AG04449 (cell line): ENCODE data around the gene MAGI1.
"Not testable (repeated sequence)": the region's sequence is repeated elsewhere in the genome, so short reads cannot be mapped to it uniquely, and the experiment has no call there.

Experiments used
- CTCF ChIA-PET: fragments of 350-600 bp; formaldehyde crosslinking; extraction: SDS; loops from one replicate; lab custom pipeline; 2021; ENCODE audit warnings: antibody characterized with exemption; lab: Yijun Ruan, JAX
- POLR2A ChIA-PET: fragments of 400-600, 350-600 bp; formaldehyde crosslinking; extraction: SDS; loops from one replicate; lab custom pipeline; 2020; ENCODE audit warnings: antibody characterized with exemption, inconsistent platforms; lab: Yijun Ruan, JAX
- DNase-seq: peaks from one replicate; pipeline ENCODE4 v3.0.0-alpha.2; 2010; ENCODE audit warnings: low read depth, low spot score
- H3K4me3 ChIP-seq: 2 replicates; pipeline ENCODE4 v1.5.1; 2011; ENCODE audit warnings: low read depth, mild to moderate bottlenecking, control low read depth, low read length
- CTCF ChIP-seq: IDR thresholded peaks from one replicate; pipeline ENCODE4 v1.5.1; 2011; ENCODE audit warnings: mild to moderate bottlenecking, moderate library complexity, low read length, control low read depth, inconsistent platforms; ENCODE audit not compliant: insufficient read depth; ENCODE audit errors: missing control alignments

The MAGI1 gene

GRCh38 chr3:65531499-65531898 lies 507.2 kb downstream of the MAGI1 start:
- no peak overlapping the region for H3K4me3 ChIP-seq
- TF ChIP-seq CTCF, result no peak
- no peak for DNase-seq
- CTCF ChIA-PET, result no interaction called here
- POLR2A ChIA-PET, result no interaction called here

- CTCF ChIA-PET, result no interaction called here
- no peak overlapping the region for H3K4me3 ChIP-seq
- TF ChIP-seq CTCF, result no peak
- DNase-seq, result no peak
- POLR2A ChIA-PET, result no interaction called here
These were observed 512.1 kb downstream of the MAGI1 start for GRCh38 chr3:65526656-65527055.

- H3K4me3 ChIP-seq, result no peak overlapping the region
- no peak for TF ChIP-seq CTCF
- DNase-seq, result no peak
- ChIA-PET POLR2A (no interaction called here), CTCF (interaction anchor here (0.6 kb wide), 1 partner anchor 189 kb away, joined by 3 read pairs; no protein-coding TSS in a partner anchor)
These were observed 514.1 kb downstream of the MAGI1 start for GRCh38 chr3:65524584-65524983.

- no peak for TF ChIP-seq CTCF
- no peak overlapping the region for H3K4me3 ChIP-seq
- ChIA-PET CTCF (no interaction called here), POLR2A (no interaction called here)
- DNase-seq, result no peak
These were observed 514.8 kb downstream of the MAGI1 start for GRCh38 chr3:65523878-65524277.

GRCh38 chr3:65521032-65521431 lies 517.7 kb downstream of the MAGI1 start:
- no peak for DNase-seq
- no peak for TF ChIP-seq CTCF
- POLR2A ChIA-PET, result no interaction called here
- no peak overlapping the region for H3K4me3 ChIP-seq
- CTCF ChIA-PET, result no interaction called here

- ChIA-PET POLR2A (no interaction called here), CTCF (no interaction called here)
- H3K4me3 ChIP-seq, result no peak overlapping the region
- no peak for TF ChIP-seq CTCF
- no peak for DNase-seq
These were observed 521.7 kb downstream of the MAGI1 start for GRCh38 chr3:65516998-65517397.

GRCh38 chr3:65514317-65514716 lies 524.4 kb downstream of the MAGI1 start:
- DNase-seq, H3K4me3 ChIP-seq, POLR2A ChIA-PET, CTCF ChIA-PET: not testable (repeated sequence)

GRCh38 chr3:65509423-65509794 lies 529.3 kb downstream of the MAGI1 start:
- H3K4me3 ChIP-seq, POLR2A ChIA-PET, DNase-seq, CTCF ChIA-PET: not testable (repeated sequence)
